Activated T-cell treated with anti-CD3 and anti-CD28 coated beads for 24 hours (primary cell): Measurements from ENCODE around the gene MINDY3.

Source experiments
- DNase-seq: peaks from one replicate; pipeline ENCODE4 v3.0.0-alpha.2; 2020; ENCODE audit warnings: low read depth

MINDY3 gene

DNA sequence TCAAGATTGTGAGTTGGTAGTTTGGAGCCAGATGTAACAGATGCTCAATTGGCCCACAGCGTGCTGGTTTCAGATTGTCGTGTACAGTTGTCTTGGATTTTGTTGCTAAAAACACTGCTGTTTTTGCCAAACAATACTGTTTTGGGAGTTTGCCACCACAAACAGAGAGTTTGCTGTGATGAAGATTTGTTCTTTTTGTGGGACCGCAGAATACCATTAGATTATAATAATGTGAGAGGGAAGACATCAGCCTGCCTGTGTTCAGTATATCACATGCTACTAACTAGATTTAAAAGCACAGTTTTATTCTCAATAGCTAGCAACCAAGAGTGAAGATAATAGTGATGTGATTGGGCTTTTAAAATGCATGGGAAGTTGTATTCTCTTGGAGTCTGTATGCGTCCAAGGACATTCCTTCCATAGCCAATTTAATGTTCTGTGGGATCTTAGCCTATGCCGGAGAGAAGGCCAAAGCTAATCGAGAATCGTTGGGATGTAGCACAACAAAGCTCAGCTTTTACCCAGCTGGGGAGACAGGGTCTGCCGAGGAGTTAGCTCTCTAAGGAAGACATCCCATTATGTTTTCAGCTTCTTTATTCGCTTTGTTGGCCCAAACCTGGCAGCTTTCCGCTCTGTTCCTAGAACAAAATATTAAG, 121.9 kb downstream of the MINDY3 start:
- no peak for DNase-seq

DNA sequence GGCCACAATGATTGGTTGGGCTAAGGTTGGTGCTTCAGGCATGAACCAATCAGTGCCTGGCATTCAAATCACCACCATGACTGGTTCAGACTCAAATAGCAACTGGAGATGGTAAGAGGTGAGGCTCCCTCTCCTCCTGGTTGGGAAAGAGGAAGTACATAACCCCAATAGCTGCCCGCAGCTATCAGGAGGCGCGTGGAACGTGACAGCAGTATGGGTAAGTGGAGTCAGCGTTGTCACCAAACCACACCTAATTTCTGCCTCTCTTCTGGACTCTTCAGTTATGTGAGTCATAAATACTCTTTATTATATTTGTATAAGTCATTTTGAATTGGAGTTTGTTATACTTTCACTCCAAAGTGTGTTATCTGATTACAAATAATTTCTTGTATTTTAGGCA, 122.7 kb downstream of the MINDY3 start:
- no peak for DNase-seq

DNA sequence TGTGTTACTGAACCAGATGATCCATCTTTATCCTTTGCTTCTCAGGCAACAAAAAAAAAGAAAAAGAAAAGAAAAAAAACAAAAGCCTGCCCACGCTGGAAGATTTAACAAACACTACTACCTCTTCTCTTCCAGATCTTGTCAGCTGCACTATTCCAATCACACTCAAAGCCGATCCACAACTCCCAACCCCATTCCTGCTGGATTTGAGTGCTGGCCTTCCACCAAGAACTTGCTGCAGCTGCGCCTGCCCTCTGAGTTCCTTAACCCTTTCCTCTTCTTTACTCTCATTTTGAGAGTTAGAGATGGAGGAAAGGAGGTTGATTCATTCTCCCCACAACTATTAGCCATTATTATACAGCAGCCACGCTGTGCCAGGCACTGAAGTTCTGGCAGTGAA, 124.5 kb downstream of the MINDY3 start:
- DNase-seq: no peak

GRCh38 chr10:15730341-15730740, 130.0 kb downstream of the MINDY3 start:
- no peak for DNase-seq

- DNase-seq: no peak
Observed at GRCh38 chr10:15729890-15730289, 130.4 kb downstream of the MINDY3 start.
